Left lung (tissue), 10 donors: ENCODE data around the gene AMMECR1. TPM values are rescaled to one million over a fixed set of nuclear protein-coding genes. Genes with fewer than 3 reads are reported as not detected.

Experiments used
- ATAC-seq: fragments of 200-7000 bp; cut with Tn5 transposase; one replicate; pipeline ENCODE4 v1.9.1; 2020; ENCODE audit warnings: moderate library complexity
- DNase-seq, 4 donors: peaks; one replicate each; pipeline ENCODE4 v3.0.0-alpha.2; 2013 to 2020
- H3K27ac ChIP-seq, 2 donors: fragments of 200-600 bp; sonication (generic) in 1 of 2; one replicate each; pipeline versions ENCODE4 v1.5.0 to v1.8.0; 2020 to 2021
- H3K27me3 ChIP-seq, 2 donors: fragments of 200-600 bp; sonication (generic) in 1 of 2; one replicate each; pipeline versions ENCODE4 v1.5.0 to v1.8.0; 2020 to 2021
- H3K36me3 ChIP-seq, 2 donors: fragments of 200-600 bp; sonication (generic) in 1 of 2; one replicate each; pipeline versions ENCODE4 v1.5.0 to v1.8.0; 2020 to 2021
- H3K4me1 ChIP-seq, 2 donors: fragments of 200-600 bp; one replicate each; pipeline ENCODE4 v1.8.0; 2021
- H3K4me3 ChIP-seq, 2 donors: fragments of 200-600 bp; sonication (generic) in 1 of 2; one replicate each; pipeline versions ENCODE4 v1.5.0 to v1.8.0; 2020 to 2021; ENCODE audit warnings: mild to moderate bottlenecking in 1 of 2
- H3K9me3 ChIP-seq, 2 donors: fragments of 200-600 bp; sonication (generic) in 1 of 2; one replicate each; pipeline versions ENCODE4 v1.5.0 to v1.8.0; 2020 to 2021
- intact Hi-C, 2 donors: fragments of 100-400 bp; cut with DNase I; formaldehyde crosslinking; loops; one replicate each; pipeline versions ENCODE4 v1.11.2 to v1.14.2; 2022
- polyA plus RNA-seq, 6 donors: library from polyadenylated mRNA; unstranded; fragments of 120-200 nt; gene quantifications; one replicate each; pipeline ENCODE4 v1.2.1, GENCODE V29; 2013; ENCODE audit not compliant: insufficient read length in 6 of 6
- total RNA-seq, 2 donors: library from RNA; stranded (reverse); fragmentation: NEBNext Ultra II Directional; extraction: Animal tissue kit (Norgen Biotek cat#: 25700); gene quantifications; one replicate each; pipeline ENCODE4 v1.2.1, GENCODE V29; 2021
- TF ChIP-seq, protein P1 (sequence below), 2 donors: fragments of 200-600 bp; sonication (generic) in 1 of 2; IDR thresholded peaks; one replicate each; pipeline versions ENCODE4 v1.5.0 to v1.8.0; 2021; ENCODE audit warnings: antibody characterized with exemption in 2 of 2
- donor health status: DM: no; HTN: yes; CAD: no.
- donor health status: DM: no; HTN: no; CAD: no.

AMMECR1 gene
- total and polyA plus RNA-seq, 8 donors, result 8.9 to 15.2 (median 12.7) TPM

DNA sequence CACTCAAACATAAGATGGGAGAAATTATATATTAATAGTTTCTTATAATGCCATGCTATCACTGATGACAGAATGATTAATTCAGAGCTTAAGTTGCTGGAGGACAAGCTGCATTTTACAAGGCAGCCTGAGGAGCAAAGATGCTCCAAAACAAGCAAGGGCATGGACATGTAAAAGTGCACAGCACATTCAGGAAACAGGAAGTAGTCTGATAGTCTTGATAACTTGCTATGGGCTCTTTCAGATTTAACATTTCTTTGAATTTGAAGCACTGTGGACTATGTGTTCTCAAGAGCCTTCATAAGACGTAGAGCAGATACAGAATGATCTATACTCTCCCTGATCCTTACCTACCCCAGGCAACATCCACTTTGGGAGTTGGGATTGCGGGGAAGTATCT lies 50.0 kb downstream of the AMMECR1 start:
- ATAC-seq, result no peak
- Histone ChIP-seq H3K27me3 (no peaks in the 10 kb centered on the region), H3K36me3 (no peaks in the 10 kb centered on the region), H3K4me1 (no peaks in the 10 kb centered on the region), H3K27ac (no peak overlapping the region), H3K9me3 (no peaks in the 10 kb centered on the region), H3K4me3 (no peak overlapping the region)
- intact Hi-C loops, result no loop called here
- TF ChIP-seq, protein P1, sequence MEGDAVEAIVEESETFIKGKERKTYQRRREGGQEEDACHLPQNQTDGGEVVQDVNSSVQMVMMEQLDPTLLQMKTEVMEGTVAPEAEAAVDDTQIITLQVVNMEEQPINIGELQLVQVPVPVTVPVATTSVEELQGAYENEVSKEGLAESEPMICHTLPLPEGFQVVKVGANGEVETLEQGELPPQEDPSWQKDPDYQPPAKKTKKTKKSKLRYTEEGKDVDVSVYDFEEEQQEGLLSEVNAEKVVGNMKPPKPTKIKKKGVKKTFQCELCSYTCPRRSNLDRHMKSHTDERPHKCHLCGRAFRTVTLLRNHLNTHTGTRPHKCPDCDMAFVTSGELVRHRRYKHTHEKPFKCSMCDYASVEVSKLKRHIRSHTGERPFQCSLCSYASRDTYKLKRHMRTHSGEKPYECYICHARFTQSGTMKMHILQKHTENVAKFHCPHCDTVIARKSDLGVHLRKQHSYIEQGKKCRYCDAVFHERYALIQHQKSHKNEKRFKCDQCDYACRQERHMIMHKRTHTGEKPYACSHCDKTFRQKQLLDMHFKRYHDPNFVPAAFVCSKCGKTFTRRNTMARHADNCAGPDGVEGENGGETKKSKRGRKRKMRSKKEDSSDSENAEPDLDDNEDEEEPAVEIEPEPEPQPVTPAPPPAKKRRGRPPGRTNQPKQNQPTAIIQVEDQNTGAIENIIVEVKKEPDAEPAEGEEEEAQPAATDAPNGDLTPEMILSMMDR (IDR thresholded peaks at IDR 0.05), result no peak
- DNase-seq, result no peak

DNA sequence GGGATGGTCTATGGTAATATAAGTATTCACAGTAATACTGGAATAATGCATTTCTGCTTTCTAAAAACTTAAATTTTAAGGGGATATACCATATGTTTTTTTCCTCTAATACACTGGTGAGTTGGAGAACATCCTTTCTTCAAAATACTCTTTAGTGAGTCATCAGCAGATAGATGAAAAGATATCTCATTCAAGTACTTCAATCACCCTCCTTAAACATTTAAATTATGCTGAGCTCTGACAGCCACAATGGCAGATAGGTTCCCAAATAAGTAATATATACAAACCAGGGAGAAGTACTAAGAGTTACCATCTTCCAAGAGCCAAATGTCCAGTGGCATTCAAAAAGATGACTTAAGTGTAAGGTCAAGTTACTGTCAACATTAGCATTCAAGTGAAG lies 52.2 kb downstream of the AMMECR1 start:
- H3K36me3 ChIP-seq, result no peaks in the 10 kb centered on the region
- H3K4me1 ChIP-seq, result no peaks in the 10 kb centered on the region
- H3K27me3 ChIP-seq, result no peaks in the 10 kb centered on the region
- H3K4me3 ChIP-seq, result no peak overlapping the region
- ATAC-seq (no peak), DNase-seq (no peak)
- intact Hi-C loops, result no loop called here
- no peak overlapping the region for H3K27ac ChIP-seq
- TF ChIP-seq, protein P1 (IDR thresholded peaks at IDR 0.05), result no peak
- H3K9me3 ChIP-seq, result no peaks in the 10 kb centered on the region

GRCh38 chrX:110259117-110259516 lies 58.8 kb downstream of the AMMECR1 start:
- no peaks in the 10 kb centered on the region for H3K4me1 ChIP-seq
- intact Hi-C loops, result no loop called here

GRCh38 chrX:110258552-110258951 lies 59.3 kb downstream of the AMMECR1 start:
- no peaks in the 10 kb centered on the region for H3K36me3 ChIP-seq
- intact Hi-C loops, result no loop called here
- DNase-seq (no peak), ATAC-seq (no peak)
- no peaks in the 10 kb centered on the region for H3K4me1 ChIP-seq
- no peak overlapping the region for H3K4me3 ChIP-seq
- TF ChIP-seq, protein P1 (IDR thresholded peaks at IDR 0.05), result no peak
- H3K27me3 ChIP-seq, result no peaks in the 10 kb centered on the region
- H3K27ac ChIP-seq, result no peak overlapping the region
- H3K9me3 ChIP-seq, result no peaks in the 10 kb centered on the region

More at GRCh38 chrX:110259117-110259516, 58.8 kb downstream of the AMMECR1 start:
- TF ChIP-seq, protein P1 (IDR thresholded peaks at IDR 0.05), result no peak
- Histone ChIP-seq H3K36me3 (no peaks in the 10 kb centered on the region), H3K27me3 (no peaks in the 10 kb centered on the region), H3K9me3 (no peaks in the 10 kb centered on the region), H3K4me3 (no peak overlapping the region), H3K27ac (no peak overlapping the region)
- DNase-seq, result no peak
- ATAC-seq, result no peak

- Histone ChIP-seq H3K4me3 (no peak overlapping the region), H3K4me1 (no peaks in the 10 kb centered on the region), H3K27ac (no peak overlapping the region), H3K9me3 (no peaks in the 10 kb centered on the region), H3K27me3 (no peaks in the 10 kb centered on the region), H3K36me3 (no peaks in the 10 kb centered on the region)
- intact Hi-C loops, result no loop called here
- TF ChIP-seq, protein P1 (IDR thresholded peaks at IDR 0.05), result no peak
- ATAC-seq, result no peak
- no peak for DNase-seq
Measured at GRCh38 chrX:110257889-110258288, 60.0 kb downstream of the AMMECR1 start.
